Mononuclear cell (primary cell): Measurements from ENCODE around the gene ABCC2. TPM values are rescaled to one million over a fixed set of nuclear protein-coding genes. Genes with fewer than 3 reads are reported as not detected.
"Not testable (repeated sequence)": the region's sequence is repeated elsewhere in the genome, so short reads cannot be mapped to it uniquely, and the experiment has no call there.

ENCODE experiments used
- H3K27me3 ChIP-seq: 2 replicates; pipeline ENCODE4 v1.6.0; 2011; ENCODE audit warnings: low read length, control low read depth; ENCODE audit not compliant: insufficient read depth
- H3K4me1 ChIP-seq: 2 replicates; pipeline ENCODE4 v1.5.1; 2011; ENCODE audit warnings: mild to moderate bottlenecking, low read length, control low read depth; ENCODE audit not compliant: insufficient read depth
- H3K4me3 ChIP-seq: 2 replicates; pipeline ENCODE4 v1.5.1; 2011; ENCODE audit warnings: mild to moderate bottlenecking, low read length, moderate library complexity
- H3K9me3 ChIP-seq: 2 replicates; pipeline ENCODE4 v1.5.1; 2011; ENCODE audit warnings: low read depth, mild to moderate bottlenecking, control low read depth, low read length
- total RNA-seq: library from RNA; depleted of rRNA; stranded (reverse); fragments of >200 nt; gene quantifications from one replicate; pipeline ENCODE4 v1.2.3, GENCODE V29; 2012

The ABCC2 gene
- total RNA-seq, 1 donor: 2.2 TPM

- Histone ChIP-seq H3K4me3 (no peak overlapping the region), H3K9me3 (no peaks in the 10 kb centered on the region), H3K4me1 (peaks cover 11% of the 10 kb centered on the region), H3K27me3 (peaks cover 16% of the 10 kb centered on the region)
Measured at GRCh38 chr10:99870123-99870730, 87.8 kb downstream of the ABCC2 start.

DNA sequence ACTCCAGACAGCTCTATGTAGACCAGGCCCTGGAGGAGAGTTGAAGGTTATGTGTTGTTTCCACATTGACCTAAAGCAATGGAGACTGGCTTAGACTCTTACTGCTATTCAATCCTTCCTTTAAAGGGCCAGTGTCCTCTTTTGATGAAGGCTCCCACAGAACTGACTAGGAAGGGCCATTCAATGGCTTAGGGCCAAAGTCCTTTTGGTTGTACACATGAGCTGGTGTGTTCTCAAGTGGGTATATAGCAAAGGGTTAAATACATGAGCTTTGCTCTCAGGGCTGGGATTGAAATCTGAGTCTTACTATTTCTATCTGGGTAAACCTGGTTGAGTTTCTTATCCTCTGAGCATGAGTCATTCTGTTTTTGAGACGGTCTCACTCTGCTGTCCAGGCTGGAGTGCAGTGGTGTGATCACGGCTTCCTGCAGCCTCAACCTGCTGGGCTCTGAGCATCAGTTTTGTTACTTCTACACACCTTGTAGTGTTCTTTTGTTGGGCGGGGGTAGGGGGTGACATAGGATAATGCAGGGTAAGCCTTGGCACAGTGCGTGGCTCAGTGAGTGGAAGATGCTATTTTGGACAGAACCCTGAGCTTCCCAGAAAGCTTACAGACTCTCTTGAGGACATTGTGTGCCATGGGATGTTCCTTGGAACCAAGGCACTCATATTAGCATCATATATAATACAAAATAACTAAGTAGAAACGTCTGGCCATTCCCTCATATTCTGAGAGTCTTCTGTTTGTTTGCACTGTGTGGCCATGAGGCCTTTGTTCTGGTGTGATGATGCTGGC is 90.1 kb downstream of the ABCC2 start:
- H3K4me3 ChIP-seq: no peak overlapping the region
- H3K4me1 ChIP-seq: peaks cover 11% of the 10 kb centered on the region
- peaks cover 16% of the 10 kb centered on the region for H3K27me3 ChIP-seq
- H3K9me3 ChIP-seq: no peaks in the 10 kb centered on the region

GRCh38 chr10:99873846-99874245 is 91.4 kb downstream of the ABCC2 start:
- H3K4me1 ChIP-seq: peaks cover 11% of the 10 kb centered on the region
- H3K4me3 ChIP-seq: no peak overlapping the region
- H3K9me3 ChIP-seq: no peaks in the 10 kb centered on the region
- H3K27me3 ChIP-seq: peaks cover 15% of the 10 kb centered on the region

DNA sequence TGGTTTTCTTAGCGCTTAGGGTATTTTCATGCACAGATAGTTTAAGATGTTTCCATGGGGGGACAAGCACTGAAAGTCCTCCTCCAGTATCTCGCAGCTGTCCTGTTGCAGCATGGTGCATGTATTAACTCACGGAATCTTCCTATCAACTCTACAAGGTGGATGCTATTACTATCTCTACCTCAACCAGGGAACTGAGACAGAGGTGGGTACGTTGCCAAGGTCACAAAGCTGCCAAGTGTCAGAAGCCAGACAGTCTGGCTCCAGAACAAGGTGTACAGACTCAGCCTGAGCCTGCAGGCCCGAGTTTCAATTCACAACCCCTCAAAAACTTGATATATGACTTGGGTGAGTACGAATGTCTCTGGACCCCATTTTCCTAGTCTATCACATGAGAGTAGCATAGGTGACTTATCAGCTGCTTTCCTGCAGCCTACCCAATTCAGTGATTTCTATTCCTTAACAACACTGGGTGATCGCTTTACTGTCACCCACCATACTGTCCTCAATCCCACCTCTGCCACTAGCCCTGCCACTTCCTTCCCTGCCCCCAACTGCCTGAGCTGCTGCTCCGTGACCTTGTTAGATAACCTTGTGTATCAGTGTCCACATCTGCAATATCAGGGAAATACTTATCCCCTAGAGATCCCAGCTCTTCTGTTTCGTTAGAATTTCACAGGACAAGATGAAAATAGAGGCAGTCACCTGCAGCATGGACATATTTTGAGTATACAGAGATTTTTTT is 92.1 kb downstream of the ABCC2 start:
- Histone ChIP-seq H3K4me3 (no peak overlapping the region), H3K9me3 (no peaks in the 10 kb centered on the region), H3K27me3 (peaks cover 8% of the 10 kb centered on the region), H3K4me1 (peaks cover 11% of the 10 kb centered on the region)

- H3K27me3 ChIP-seq: peaks cover 8% of the 10 kb centered on the region
- no peak overlapping the region for H3K4me3 ChIP-seq
- no peaks in the 10 kb centered on the region for H3K9me3 ChIP-seq
- peaks cover 2% of the 10 kb centered on the region for H3K4me1 ChIP-seq
Measured at GRCh38 chr10:99875473-99875872, 93.0 kb downstream of the ABCC2 start.

DNA sequence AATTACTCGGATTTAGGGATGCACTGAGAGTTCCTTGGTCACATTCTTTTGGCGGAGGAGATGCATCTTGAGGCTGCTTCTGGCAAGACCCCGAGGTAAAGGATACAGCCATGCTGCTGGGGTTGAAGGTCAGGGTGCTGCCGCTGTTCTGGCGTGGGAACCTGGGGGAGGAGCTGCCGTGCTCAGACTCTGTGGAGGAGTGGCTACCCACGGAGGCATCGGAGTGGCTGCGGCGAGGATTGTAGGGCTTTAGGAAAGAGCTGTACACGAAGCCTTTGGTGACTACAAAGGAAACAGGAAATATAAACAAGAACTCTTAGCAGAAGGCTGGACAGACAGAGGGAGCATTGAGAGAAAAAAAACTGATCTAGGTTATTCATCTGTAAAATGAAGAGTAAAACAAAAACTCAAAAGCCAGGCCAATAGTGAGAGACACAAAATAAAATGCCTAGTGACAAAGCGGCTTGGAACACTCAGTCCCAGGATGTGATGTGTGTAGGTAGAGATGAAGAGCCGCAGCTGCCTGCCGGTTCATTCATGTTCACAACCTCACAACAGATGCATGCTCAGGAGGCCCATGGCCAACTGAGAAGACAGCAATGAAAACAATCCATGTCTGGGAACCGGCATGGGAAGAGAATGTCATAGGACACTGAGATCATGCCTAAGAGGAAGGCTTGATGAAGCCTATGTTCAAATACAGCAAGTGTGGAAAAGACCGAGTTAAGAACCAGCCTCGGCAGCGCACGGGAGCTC is 97.8 kb downstream of the ABCC2 start:
- H3K27me3 ChIP-seq: no peaks in the 10 kb centered on the region
- no peaks in the 10 kb centered on the region for H3K4me1 ChIP-seq
- no peak overlapping the region for H3K4me3 ChIP-seq
- H3K9me3 ChIP-seq: no peaks in the 10 kb centered on the region

DNA sequence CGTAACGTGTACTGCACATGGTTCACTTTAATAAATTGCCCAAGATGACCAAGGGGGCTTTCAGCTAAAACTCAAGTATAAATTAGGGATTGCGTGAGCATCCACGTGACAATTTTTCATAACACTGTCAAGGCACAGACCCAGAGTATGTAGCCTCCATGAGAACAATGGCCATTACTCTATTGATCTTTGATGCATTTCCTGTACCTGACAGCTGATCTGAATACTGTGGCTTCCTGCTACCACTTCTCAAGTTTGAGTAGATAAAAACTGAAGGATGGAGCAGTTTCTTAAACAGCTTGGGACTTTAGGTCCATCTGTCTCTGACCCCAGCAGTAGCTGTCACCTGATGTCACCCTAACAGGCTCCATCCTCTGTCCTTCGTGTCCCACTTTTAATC is 98.9 kb downstream of the ABCC2 start:
- Histone ChIP-seq H3K9me3 (no peaks in the 10 kb centered on the region), H3K27me3 (no peaks in the 10 kb centered on the region), H3K4me1 (no peaks in the 10 kb centered on the region), H3K4me3 (no peak overlapping the region)

DNA sequence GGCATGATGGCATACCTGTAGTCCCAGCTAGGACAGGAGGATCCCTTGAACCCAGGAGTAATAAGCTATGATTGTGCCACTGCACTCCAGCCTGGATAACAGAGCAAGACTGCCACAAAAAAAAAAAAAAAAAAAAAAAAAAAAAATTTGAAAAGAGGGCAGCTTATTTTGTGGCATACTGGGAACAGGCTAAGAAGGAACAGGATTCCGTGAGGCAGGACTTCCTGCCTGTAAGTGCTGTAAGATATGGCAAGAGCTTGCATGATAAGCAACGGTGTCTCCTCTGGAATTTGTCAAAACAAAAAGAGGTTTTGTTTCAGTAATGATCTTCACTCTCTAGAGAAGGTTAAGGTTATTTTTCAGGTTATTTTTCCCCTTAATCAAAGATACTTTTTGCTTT is 101.1 kb downstream of the ABCC2 start:
- H3K4me3 ChIP-seq: no peak overlapping the region
- no peaks in the 10 kb centered on the region for H3K27me3 ChIP-seq
- H3K4me1 ChIP-seq: no peaks in the 10 kb centered on the region
- no peaks in the 10 kb centered on the region for H3K9me3 ChIP-seq

- Histone ChIP-seq H3K4me1 (no peaks in the 10 kb centered on the region), H3K9me3 (no peaks in the 10 kb centered on the region)
Measured at GRCh38 chr10:99888622-99889021, 106.2 kb downstream of the ABCC2 start.

GRCh38 chr10:99894613-99895012 is 112.2 kb downstream of the ABCC2 start:
- Histone ChIP-seq H3K4me1 (no peaks in the 10 kb centered on the region), H3K27me3 (no peaks in the 10 kb centered on the region), H3K4me3 (no peak overlapping the region), H3K9me3 (no peaks in the 10 kb centered on the region)

More at GRCh38 chr10:99888622-99889021, 106.2 kb downstream of the ABCC2 start:
- no peak overlapping the region for H3K4me3 ChIP-seq
- H3K27me3 ChIP-seq: no peaks in the 10 kb centered on the region

- not testable (repeated sequence) for H3K4me3 ChIP-seq, H3K27me3 ChIP-seq, H3K9me3 ChIP-seq, H3K4me1 ChIP-seq
Measured at GRCh38 chr10:99895066-99895465, 112.6 kb downstream of the ABCC2 start.

DNA sequence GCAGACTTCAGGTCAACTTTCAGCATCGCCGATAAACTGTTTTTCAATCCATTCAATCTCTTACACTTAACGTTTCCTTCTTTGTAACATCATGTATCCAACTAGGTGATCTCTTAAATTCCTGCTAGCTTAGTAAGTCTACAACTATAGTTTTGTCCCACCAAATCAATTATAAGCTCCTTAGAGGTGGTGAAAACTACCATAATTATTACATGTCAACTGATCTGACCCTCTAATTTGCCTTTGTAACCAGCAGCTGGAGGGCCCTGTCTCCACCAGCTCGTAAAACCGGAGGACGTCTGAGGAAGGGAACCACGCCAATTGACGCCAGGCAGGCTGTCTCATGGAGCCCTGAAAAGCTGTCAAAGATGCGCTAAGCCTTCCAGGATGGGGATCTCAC is 113.4 kb downstream of the ABCC2 start:
- Histone ChIP-seq H3K9me3 (no peaks in the 10 kb centered on the region), H3K4me3 (no peak overlapping the region), H3K4me1 (no peaks in the 10 kb centered on the region), H3K27me3 (no peaks in the 10 kb centered on the region)
